NCI-H2107 treated with DMSO at 0.1 percent for 48 hours (cell line): ENCODE measurements around the gene MLST8.
"Not testable (repeated sequence)": the region's sequence is repeated elsewhere in the genome, so short reads cannot be mapped to it uniquely, and the experiment has no call there.

Source experiments
- DNase-seq: peaks from one replicate; lab custom pipeline; 2025; ENCODE audit not compliant: unreplicated experiment; lab: John Stamatoyannopoulos, UW

Gene MLST8

DNA sequence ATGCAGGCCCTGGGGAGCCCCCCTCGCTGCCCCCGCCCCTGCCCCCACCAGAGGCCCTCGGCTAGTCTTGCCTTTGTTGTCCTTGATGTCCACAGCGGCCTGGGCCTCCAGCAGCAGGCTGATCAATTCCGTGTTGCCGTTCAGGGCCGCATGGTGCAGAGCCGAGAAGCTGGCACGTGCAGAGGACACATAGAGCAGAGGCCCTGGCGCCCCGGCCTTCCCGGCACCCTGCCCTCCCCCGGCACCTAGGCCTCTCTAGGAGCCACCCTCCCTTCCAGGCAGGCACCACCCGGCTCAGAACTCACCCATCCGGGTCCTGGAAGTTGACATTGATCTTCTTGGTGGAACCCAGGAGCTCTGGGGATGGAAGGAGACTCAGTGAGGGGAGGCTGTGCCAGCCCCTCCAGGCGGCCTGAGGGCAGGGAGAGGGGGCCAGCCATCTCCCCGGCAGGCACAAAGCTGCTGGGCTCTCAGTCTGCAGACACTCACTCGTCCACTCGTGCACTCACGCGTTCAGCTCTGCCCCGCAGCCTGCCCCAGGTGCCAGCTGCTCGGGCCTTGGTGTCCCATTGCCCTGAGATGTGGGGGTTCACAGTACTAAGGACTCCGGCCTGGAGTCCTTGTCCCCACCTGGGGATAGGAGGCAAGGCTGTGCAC lies 15.1 kb upstream of the MLST8 start:
- no peak for DNase-seq

DNA sequence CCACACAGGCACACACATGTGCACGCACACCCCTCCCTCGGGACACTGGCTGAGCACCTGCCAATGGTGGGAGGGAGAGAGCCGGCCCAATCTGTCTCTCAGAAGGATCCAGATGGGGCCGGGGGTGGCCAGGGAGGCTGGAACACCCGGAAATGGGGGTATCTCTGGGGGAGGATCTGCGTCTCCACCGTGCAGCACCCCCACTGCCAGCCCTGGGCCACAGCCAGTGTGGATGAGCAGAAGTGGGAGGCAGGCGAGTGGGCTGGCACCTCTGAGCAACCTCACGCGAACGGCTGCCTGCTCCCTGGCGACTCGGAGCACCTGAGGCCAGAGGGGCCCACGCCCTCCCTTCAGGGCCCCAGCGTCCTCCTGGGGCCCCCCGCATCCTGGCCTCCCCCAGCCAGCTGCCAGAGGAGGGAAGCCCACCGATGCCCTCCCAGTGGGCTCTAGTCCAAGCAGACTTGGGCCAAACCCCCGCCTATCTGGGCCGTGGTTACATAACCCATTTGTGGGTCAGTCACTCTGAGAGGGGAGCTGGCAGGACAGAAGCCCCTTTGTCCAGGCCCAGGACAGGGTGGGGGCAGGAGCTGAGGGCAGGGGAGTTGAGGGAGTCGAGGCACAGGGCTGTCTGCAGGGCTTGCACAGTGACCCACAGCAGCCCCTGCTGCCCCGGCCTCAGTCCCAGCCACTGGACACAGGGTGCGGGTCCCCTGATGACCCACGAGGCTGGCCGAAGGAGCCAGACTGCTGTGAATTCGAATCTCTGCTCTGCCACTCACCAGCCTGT lies 14.4 kb upstream of the MLST8 start:
- DNase-seq, result no peak

DNA sequence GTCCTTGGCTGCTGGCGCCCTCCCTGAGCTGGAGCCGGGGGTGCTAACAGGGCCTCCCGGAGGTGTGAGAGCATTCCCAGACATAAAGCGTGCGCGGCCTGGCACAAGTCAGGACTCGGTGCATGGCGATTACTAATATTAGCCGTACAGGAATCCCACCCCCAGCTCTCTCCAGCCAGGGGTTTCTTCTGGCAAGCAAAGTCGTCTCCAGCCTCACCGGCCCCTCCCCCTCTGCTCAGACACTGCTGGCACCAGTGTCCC lies 13.9 kb upstream of the MLST8 start:
- DNase-seq, result no peak

DNA sequence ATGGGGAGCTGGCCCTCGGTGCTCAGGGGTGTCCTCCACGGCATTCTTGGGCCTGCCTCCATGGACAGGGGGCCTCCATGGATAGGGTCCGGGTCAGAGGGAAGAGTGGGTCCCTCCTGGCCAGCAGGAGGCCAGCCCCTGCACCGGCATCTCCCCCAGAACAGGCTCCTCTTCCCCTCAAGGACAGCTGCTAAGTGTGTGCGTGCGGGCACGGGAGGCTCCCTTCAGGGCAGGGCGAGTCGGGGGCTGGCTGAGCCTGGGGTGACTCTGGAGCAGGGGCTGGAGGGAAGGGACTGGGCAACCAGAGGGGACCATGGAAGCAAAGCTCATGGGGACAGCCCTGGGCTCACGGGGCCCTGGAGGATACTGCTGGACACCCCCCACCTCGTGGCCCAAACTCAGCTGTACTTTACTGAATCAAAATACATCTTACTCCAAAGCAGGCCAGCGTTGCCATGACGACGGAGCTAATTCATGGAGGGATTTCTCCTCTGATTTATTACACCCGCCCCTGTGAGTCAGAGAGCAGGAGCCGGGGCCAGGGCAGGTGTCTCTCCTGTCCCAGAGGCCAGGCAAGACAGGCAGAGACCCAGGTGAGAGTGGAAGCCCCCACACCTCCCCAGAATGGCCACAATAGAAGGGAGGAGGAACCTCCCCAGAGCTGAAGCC lies 11.0 kb upstream of the MLST8 start:
- DNase-seq, result no peak

DNA sequence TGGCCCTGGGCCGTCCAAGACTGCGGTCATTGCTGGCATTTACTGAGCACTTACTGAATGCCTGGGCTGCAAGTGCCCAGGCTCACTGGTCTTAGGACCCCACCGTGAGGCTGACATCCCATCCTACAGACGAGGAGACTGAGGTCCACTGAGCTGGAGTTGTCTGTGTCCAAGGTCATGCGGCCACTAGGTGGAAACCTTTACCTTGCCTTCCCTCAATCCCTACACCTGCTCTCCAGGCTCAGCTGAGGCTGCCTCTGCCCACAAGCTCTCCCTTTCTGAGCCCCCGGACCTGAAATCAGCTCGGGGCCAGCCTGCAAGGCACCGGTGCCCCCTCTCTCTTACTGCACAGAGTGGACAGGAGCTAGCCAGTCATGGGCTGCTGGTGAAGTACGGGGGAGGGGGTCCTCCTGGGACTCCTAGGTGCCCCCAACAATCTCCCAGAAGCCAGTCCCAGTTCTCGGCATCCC lies 10.4 kb upstream of the MLST8 start:
- DNase-seq, result peak; percentile 47

DNA sequence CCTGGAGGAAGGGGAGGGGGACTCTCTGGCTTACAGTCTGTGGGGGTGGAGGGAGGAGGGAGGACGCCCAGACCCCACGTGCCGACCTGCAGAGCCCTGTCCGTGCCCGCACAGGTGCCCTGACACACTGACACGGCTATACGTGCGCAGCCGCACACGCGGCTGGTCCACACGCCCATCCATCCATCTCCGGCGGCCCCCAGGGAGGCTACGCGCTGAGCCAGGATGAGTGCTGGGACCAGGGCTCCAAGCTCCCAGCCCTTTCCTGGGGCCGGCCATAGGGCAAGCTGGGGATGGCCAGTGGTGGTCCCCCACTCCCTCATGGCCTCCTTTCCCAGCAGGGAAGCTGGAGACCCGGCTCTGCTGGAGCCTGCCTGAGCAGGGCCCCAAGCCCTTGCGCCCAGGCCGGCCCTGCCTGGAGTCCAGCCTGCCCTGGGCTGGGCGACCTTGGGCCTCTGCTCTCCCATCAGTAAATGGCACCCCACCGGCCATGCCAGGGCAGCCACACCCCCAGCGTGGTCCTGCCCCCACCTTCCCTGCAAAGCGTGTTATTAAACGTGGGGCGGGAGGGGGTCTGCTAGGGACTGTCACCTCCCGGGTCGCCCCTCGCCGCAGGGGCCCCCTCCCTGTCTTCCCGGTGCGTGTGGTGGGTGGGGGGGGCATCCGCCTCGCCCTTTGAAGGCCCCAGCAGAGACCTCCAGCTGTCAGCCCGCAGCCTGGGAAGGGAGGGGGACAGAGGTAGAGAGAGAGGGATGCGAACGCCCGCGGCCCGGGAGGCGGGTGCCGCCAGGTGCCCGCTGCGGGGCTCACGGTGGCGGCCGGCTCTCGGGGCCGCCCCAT lies 9.7 kb upstream of the MLST8 start:
- no peak for DNase-seq

DNA sequence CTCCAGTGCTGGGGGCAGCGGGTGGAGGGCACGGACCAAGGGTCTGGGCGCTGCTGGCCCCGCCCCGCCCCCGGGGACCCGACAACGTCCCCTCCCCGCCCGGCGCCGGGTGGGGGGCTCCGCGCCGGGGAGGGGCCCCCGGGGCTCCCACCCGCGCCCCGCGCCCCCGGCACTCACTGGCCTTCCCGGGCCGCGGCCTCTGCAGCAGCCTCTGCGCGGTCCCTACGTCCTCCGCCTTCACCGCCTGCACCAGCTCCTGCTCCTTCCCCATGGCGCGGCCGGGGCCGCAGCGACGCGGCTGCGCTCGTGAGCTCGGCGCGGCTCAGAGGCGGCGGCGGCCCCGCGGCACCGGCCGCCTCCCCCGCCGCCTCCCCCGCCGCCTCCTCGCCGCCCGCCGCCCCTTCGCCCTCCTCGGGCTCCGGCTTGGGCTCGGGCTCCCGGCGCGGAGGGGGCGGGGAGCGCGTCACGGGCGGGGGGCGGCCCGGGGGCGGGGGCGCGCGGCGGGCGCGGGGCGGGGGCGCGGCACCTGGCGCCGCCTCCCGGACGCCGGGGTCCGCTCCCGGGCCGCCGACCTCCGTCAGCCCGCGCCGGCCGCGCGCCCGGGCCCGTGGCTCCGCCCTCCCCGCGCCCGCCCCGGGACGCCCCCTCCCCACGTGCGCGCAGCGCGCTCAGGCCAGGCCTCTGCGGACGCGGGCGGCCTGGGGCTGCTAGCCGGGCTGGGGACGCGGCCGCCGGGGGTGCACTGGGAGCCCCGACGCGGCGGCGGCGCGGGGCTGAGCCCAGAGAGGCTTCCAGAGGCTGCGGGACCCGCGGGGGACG lies 8.9 kb upstream of the MLST8 start, which contains the start of gene CASKIN1:
Gene CASKIN1 (minus strand): TSS at position 444 of the 819 bp plus-strand sequence. CDS start 173 bp downstream, at position 271.
- no peak for DNase-seq

DNA sequence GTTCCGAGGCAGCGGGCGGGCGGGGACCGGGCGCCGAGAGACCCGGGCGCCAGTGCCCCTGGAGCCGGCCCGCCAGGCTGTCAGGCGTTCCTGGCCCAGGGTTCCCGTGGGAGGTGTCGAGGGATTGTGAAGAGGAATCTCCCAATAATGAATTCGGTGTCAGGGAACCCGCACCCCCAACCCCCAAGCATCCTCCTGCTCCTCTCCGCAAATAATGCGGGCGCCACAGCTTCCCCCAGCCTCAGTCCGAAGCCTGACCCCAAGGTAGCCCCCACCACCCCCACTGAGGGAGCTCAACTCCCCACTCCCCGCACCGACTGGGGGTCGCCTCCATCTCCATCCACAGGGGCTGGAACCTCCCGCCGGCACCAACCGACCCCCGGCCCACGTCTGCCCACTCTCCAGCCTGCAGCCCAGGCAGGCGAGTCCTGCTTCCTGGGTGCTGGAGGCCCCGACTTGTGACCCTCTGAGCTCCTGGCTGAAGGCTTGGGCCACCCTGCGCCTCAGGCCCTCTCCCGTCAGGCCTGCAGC lies 8.2 kb upstream of the MLST8 start:
- DNase-seq, result no peak

DNA sequence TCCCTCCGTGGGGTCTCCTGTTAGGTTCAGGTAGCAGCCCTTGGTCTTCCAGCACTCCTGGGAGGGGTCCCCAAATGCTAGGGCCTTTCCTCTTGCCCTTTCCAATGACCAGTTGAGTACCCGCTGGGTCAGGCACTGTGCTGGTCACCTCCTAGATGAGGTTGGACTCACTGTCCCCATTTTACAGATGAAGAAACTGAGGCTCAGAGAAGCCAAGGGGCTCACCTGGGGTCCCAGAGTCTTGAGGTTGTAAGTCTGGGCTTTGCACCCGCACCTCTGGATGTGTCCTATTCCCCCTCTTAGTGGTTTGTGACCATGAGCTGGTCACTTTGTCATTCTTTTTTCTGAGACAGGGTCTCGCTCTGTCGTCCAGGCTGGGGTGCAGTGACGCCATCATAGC lies 7.5 kb upstream of the MLST8 start:
- DNase-seq, result no peak

DNA sequence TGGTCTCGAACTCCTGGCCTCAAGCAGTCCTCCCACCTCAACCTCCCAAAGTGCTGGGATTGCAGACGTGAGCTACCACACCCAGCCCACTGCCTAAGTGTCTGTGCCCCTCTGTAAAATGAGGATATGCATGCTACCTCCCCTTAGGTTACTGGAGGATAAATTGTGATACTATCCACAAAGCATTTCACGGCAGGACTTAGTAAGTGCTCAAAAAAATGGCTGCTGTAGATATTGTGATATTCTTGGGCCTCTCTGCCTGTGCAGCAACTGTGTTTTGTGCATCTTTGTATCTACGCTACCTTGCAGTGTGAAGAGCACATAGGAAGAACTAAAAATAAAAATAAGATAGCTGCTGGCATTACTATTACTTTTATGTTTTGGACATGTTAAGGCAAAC lies 7.0 kb upstream of the MLST8 start:
- no peak for DNase-seq

DNA sequence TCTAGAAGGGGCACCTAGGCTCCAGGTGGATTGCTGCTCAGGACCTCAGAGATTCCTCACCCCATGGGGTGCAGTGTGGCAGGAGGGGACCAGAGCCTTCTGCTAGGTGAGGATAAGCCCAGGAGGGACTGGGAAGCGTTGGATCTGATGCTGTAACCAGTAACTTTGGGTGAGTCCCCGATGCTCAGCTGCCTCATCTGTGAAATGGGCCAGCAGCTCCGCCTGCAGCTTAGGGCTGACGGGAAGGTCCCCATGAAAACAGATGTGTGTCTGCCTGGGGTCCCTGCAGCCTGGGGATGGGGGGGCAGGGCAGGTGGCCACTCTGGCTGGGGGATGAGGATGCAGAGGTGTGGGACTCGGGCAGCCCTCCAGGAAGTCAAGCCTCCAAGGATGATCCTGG lies 6.2 kb upstream of the MLST8 start:
- DNase-seq, result no peak

DNA sequence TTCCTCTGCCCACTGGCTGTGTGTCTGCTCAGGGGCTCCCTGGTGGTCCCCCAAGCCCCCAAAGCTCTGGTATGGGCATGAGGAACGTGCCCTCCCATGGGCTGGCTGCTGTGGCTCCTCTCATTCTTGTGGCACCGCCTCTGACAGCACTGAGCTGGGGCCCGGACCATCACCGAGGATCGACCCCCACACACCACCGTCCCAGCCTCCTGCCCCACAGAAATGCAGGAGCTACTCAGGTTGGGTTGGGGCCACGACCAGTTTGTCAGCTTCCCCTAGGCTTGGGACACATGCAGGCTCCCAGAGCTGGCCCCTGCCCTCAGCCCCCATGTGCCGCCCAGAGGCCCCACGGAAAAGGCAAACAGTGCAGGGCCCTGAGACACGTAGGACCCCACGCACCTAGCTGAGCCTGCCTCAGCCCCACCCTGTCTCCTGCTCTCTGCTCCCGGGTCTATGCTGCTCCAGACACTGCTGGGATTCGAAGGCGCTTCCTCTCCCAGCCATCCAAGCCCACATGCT lies 5.6 kb upstream of the MLST8 start:
- no peak for DNase-seq

DNA sequence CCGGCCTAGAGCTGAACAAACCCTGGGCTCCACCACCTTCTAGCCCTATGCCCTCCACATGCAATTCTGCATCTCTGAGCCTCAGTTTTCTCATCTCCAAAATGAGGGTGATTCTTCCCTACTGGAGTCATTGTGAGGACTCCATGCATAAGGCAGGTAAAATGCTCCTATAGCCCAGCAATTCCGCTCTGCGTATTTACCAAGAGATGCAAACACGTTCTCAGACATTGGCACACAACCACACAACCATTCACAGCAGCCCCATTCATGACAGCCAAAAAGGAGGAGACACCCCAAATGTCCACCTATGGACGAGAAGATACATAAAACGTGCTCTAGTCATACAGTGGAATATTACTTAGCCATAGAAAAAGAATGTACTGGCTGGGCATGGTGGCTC lies 4.9 kb upstream of the MLST8 start:
- DNase-seq, result no peak

DNA sequence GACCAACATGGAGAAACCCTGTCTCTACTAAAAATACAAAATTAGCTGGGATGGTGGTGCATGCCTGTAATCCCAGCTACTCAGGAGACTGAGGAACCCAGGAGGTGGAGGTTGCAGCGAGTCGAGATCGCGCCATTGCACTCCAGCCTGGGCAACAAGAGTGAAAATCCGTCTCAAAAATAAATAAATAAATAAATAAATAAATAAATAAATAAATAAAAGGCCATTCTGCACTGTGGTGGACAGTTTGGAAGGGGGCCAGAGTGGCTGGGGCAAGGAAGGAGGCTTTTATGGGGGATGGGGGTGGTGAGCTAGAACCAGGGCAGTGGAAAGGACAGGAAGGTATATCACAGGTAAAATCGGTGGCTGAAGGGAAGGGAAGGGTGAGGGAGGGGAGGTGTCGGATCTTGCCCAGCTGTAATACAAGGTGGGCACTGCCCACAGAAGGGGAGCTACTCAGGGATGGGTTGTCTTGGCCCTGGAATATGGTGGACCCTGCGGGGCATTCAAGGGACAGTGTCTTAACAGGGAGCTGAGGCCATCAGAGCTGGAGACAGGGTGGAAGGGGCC lies 2.0 kb upstream of the MLST8 start:
- DNase-seq, result not testable (repeated sequence)

DNA sequence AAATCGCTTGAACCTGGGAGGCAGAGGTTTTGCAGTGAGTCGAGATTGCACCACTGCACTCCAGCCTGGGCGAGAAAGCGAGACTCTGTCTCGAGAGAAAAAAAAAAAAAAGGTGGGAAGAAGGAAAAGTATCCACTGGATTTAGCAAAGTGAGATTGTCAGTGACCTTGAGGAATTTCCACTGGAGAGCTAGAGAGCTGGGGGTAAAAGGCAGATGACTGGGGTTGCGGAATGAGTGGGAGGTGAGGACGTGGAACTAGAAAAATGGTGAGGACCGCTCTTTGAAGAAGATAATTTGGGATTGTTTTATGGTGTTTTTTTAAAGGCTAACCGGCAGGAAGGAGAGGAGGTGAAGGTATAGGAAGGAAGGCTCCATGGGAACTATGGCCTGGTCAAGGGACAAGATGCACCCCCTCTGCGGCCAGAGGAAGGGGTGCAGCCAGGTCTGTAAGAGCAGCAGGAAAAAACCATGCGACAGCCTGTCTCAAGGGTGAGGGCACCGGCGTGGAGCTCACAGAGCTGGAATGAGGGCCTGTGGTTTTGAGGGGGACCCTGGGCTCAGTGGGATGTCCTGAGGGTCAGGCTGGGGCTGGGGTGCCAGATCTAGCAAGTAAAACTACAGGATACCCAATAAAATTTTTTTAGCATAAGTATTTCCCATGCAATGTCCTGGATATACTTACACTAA lies 694 bp upstream of the MLST8 start:
- no peak for DNase-seq

DNA sequence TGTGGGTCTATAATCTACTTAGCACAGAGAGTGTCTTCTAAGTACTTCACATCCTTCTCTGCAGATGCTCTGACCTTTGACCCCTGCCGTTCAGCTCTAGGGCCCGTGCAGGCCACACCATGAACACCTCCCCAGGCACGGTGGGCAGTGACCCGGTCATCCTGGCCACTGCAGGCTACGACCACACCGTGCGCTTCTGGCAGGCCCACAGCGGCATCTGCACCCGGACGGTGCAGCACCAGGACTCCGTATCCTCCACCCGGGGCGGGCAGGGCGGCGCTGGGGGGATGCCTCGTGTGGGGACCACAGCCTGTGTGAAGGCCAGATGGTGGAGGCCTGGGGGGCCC lies 686 bp downstream of the MLST8 start:
- no peak for DNase-seq

DNA sequence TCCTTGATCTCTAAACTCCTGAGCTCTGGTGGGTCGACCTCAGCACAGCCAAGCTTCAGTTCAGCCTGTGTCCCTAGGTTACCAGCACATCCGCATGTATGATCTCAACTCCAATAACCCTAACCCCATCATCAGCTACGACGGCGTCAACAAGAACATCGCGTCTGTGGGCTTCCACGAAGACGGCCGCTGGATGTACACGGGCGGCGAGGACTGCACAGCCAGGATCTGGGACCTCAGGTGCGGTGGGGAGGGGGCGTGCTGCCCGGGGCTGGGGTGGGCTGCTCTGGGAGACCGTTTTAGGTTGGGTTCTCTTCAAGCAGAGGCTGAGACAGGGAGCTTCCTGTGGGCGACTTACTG lies 1.1 kb downstream of the MLST8 start:
- DNase-seq, result no peak

DNA sequence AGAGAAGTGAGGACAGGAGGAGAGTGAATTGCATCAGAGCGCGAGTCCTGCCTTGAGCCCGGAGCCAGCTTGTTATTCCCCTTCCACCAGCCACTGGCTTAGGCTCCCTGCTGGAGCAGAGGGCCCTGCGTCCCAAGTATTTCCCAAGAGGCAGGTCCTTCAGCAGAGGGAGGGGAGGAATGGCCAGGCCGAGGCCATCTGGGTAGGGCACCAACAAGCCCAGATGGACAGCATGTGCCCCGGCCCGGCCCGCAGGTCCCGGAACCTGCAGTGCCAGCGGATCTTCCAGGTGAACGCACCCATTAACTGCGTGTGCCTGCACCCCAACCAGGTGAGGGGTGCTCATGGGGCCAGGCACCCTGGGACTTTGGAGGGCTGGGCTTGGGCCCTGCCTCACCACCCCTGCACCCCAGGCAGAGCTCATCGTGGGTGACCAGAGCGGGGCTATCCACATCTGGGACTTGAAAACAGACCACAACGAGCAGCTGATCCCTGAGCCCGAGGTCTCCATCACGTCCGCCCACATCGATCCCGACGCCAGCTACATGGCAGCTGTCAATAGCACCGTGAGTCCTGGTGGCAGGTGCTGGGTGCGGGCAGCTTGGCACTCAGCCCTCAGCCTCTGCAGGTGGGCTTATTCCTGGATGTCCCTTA lies 1.7 kb downstream of the MLST8 start:
- DNase-seq, result peak; percentile 19

DNA sequence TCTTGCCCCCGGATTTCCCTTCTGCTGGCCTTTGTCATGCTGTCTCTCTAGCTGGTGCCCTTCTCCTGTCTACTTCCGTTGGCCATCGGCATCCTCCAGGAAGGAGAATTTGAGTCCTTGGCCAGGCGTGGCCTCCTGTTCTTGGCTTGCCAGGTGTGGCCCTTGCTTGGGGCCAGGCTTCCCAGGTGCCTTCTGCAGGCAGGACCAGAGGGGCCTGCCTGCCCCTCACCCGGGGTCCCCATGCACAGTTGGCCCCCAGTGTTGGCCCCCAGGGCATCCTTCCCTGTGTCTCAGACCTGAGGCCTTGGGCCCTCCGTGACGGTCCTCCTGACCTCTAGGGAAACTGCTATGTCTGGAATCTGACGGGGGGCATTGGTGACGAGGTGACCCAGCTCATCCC lies 2.6 kb downstream of the MLST8 start:
- no peak for DNase-seq
